H9 (cell line): Measurements from ENCODE around the gene DIP2A. TPM values are rescaled to one million over a fixed set of nuclear protein-coding genes. Genes with fewer than 3 reads are reported as not detected.

ENCODE experiments used
- DNase-seq: peaks from one replicate; pipeline ENCODE4 v3.0.0-alpha.2; 2017
- H2AFZ ChIP-seq: one replicate; pipeline ENCODE4 v1.6.1; 2013; ENCODE audit warnings: mild to moderate bottlenecking, low read length, control low read depth, moderate library complexity
- H2AK5ac ChIP-seq: 2 replicates; pipeline ENCODE4 v1.6.1; 2013; ENCODE audit warnings: low read length, control low read depth, mixed read lengths; ENCODE audit not compliant: insufficient read length
- H2BK120ac ChIP-seq: one replicate; pipeline ENCODE4 v1.6.1; 2013; ENCODE audit warnings: low read depth, mild to moderate bottlenecking, low read length, control low read depth, inconsistent platforms; ENCODE audit not compliant: poor library complexity, severe bottlenecking
- H2BK12ac ChIP-seq: 2 replicates; pipeline ENCODE4 v1.6.1; 2013; ENCODE audit warnings: low read length, control low read depth, mixed read lengths, low read depth; ENCODE audit not compliant: insufficient read length
- H2BK15ac ChIP-seq: 2 replicates; pipeline ENCODE4 v1.6.1; 2013; ENCODE audit warnings: low read depth, low read length, control low read depth
- H2BK20ac ChIP-seq: one replicate; pipeline ENCODE4 v1.6.1; 2013; ENCODE audit warnings: low read depth, mild to moderate bottlenecking, low read length, control low read depth, inconsistent platforms; ENCODE audit not compliant: poor library complexity, severe bottlenecking
- H2BK5ac ChIP-seq: 2 replicates; pipeline ENCODE4 v1.6.1; 2013; ENCODE audit warnings: low read length, control low read depth, mixed read lengths; ENCODE audit not compliant: insufficient read length
- H3K14ac ChIP-seq: 2 replicates; pipeline ENCODE4 v1.6.1; 2013; ENCODE audit warnings: low read length, control low read depth; ENCODE audit not compliant: insufficient read depth
- H3K18ac ChIP-seq: 2 replicates; pipeline ENCODE4 v1.6.1; 2013; ENCODE audit warnings: low read depth, mild to moderate bottlenecking, mixed read lengths, low read length, control low read depth; ENCODE audit not compliant: insufficient read length
- H3K23ac ChIP-seq: 2 replicates; pipeline ENCODE4 v1.6.1; 2013; ENCODE audit warnings: low read length, control low read depth, mixed read lengths, low read depth; ENCODE audit not compliant: insufficient read length
- H3K23me2 ChIP-seq: 2 replicates; pipeline ENCODE4 v1.6.1; 2013; ENCODE audit warnings: low read depth, mild to moderate bottlenecking, mixed read lengths, low read length, control low read depth; ENCODE audit not compliant: insufficient read length, poor library complexity, severe bottlenecking
- H3K27ac ChIP-seq: 2 replicates; pipeline ENCODE4 v1.5.1; 2013; ENCODE audit warnings: low read length, control low read depth, mixed read lengths, low read depth; ENCODE audit not compliant: insufficient read length
- H3K27me3 ChIP-seq: 2 replicates; pipeline ENCODE4 v1.6.1; 2013; ENCODE audit warnings: low read length, control low read depth, inconsistent platforms; ENCODE audit not compliant: insufficient read depth
- H3K4ac ChIP-seq: 2 replicates; pipeline ENCODE4 v1.6.1; 2013; ENCODE audit warnings: low read depth, mild to moderate bottlenecking, control low read depth, inconsistent platforms, low read length, moderate library complexity
- H3K4me1 ChIP-seq: 2 replicates; pipeline ENCODE4 v1.6.1; 2013; ENCODE audit warnings: low read length, control low read depth, inconsistent platforms; ENCODE audit not compliant: insufficient read depth
- H3K4me2 ChIP-seq: 2 replicates; pipeline ENCODE4 v1.6.1; 2013; ENCODE audit warnings: low read length, control low read depth, mixed read lengths; ENCODE audit not compliant: insufficient read length, insufficient read depth
- H3K56ac ChIP-seq: 2 replicates; pipeline ENCODE4 v1.6.1; 2013; ENCODE audit warnings: low read depth, mild to moderate bottlenecking, mixed read lengths, low read length, control low read depth; ENCODE audit not compliant: insufficient read length
- H3K79me1 ChIP-seq: 2 replicates; pipeline ENCODE4 v1.6.1; 2013; ENCODE audit warnings: low read depth, mild to moderate bottlenecking, moderate library complexity, low read length, control low read depth, inconsistent platforms; ENCODE audit not compliant: insufficient read depth, poor library complexity, severe bottlenecking
- H3K79me2 ChIP-seq: 2 replicates; pipeline ENCODE4 v1.6.1; 2013; ENCODE audit warnings: low read length, control low read depth, inconsistent platforms; ENCODE audit not compliant: insufficient read depth
- H3K9ac ChIP-seq: 2 replicates; pipeline ENCODE4 v1.6.1; 2013; ENCODE audit warnings: low read length, control low read depth, mixed read lengths; ENCODE audit not compliant: insufficient read length; ENCODE audit errors: extremely low read depth
- H3K9me3 ChIP-seq: one replicate; pipeline ENCODE4 v1.6.1; 2013; ENCODE audit warnings: low read depth, low read length, inconsistent platforms; ENCODE audit not compliant: control insufficient read depth
- H3T11ph ChIP-seq: one replicate; pipeline ENCODE4 v1.6.1; 2013; ENCODE audit warnings: mild to moderate bottlenecking, low read length, control low read depth, inconsistent platforms
- H4K20me1 ChIP-seq: one replicate; pipeline ENCODE4 v1.6.1; 2013; ENCODE audit not compliant: control insufficient read depth, insufficient read length, insufficient read depth
- H4K5ac ChIP-seq: 2 replicates; pipeline ENCODE4 v1.6.1; 2013; ENCODE audit warnings: low read depth, mild to moderate bottlenecking, mixed read lengths, low read length, control low read depth; ENCODE audit not compliant: insufficient read length
- H4K8ac ChIP-seq: replicated peaks from 2 replicates; pipeline ENCODE4 v1.6.1; 2013; ENCODE audit warnings: low read length, control low read depth, mixed read lengths, low read depth; ENCODE audit not compliant: insufficient read length
- H4K91ac ChIP-seq: 2 replicates; pipeline ENCODE4 v1.6.1; 2013; ENCODE audit warnings: low read depth, mild to moderate bottlenecking, moderate library complexity, mixed read lengths, low read length, control low read depth; ENCODE audit not compliant: insufficient read length
- H3K27ac Mint-ChIP-seq, 3 experiments: 2 replicates in 2 of 3; 3 replicates in 1 of 3; pipeline ENCODE4 v1.8.0; 2020 to 2021; ENCODE audit warnings: mixed read lengths in 3 of 3, mild to moderate bottlenecking in 1 of 3, moderate library complexity in 1 of 3
- H3K27me3 Mint-ChIP-seq: 2 replicates; pipeline ENCODE4 v1.8.0; 2021; ENCODE audit warnings: low read depth, mild to moderate bottlenecking, moderate library complexity, mixed read lengths
- H3K36me3 Mint-ChIP-seq, 3 experiments: 2 replicates in 2 of 3; 3 replicates in 1 of 3; pipeline ENCODE4 v1.8.0; 2020 to 2021; ENCODE audit warnings: low read depth in 3 of 3, mixed read lengths in 3 of 3; ENCODE audit not compliant: insufficient read depth in 1 of 3
- H3K4me1 Mint-ChIP-seq, 2 experiments: 2 replicates each; pipeline ENCODE4 v1.8.0; 2020; ENCODE audit warnings: mixed read lengths in 2 of 2
- H3K4me3 Mint-ChIP-seq, 2 experiments: 2 replicates in 1 of 2; 3 replicates in 1 of 2; pipeline ENCODE4 v1.8.0; 2020 to 2021; ENCODE audit warnings: mild to moderate bottlenecking in 2 of 2, mixed read lengths in 2 of 2, moderate library complexity in 1 of 2
- H3K9me3 Mint-ChIP-seq, 2 experiments: 2 replicates in 1 of 2; 3 replicates in 1 of 2; pipeline ENCODE4 v1.8.0; 2020; ENCODE audit warnings: mild to moderate bottlenecking in 2 of 2, mixed read lengths in 2 of 2, moderate library complexity in 1 of 2
- CTCF ChIP-seq: fragments of 200-600 bp; sonication (generic); conservative IDR thresholded peaks from 3 replicates; pipeline ENCODE4 v1.8.0; 2021; ENCODE audit warnings: antibody characterized with exemption, mild to moderate bottlenecking
- WGBS: extraction: QIAGEN DNeasy Blood & Tissue Kit; methylation state at CpG from one replicate; pipeline ENCODE4 v1.1.7; 2013; ENCODE audit warnings: missing lambda C conversion rate, low lambda C conversion rate, mixed read lengths; ENCODE audit not compliant: insufficient read length; ENCODE audit errors: extremely low coverage; 5-methylcytosine and 5-hydroxymethylcytosine counted together
- total RNA-seq: library from RNA; stranded (reverse); gene quantifications from 2 replicates; pipeline ENCODE4 v1.2.1, GENCODE V29; 2021

Gene DIP2A
- total RNA-seq, 1 experiment from 2014 or later, result 25.2 TPM

- Histone ChIP-seq H2BK15ac (no peak overlapping the region), H3T11ph (no peak overlapping the region), H3K56ac (no peak overlapping the region), H2AFZ (no peak overlapping the region), H3K79me2 (no peaks in the 10 kb centered on the region), H2BK20ac (no peak overlapping the region), H4K8ac (no peak overlapping the region), H3K27ac (no peak overlapping the region), H3K27me3 (no peaks in the 10 kb centered on the region), H3K23me2 (no peaks in the 10 kb centered on the region), H3K4me2 (no peak overlapping the region), H2BK5ac (no peak overlapping the region), H3K79me1 (no peaks in the 10 kb centered on the region), H3K14ac (no peak overlapping the region), H4K20me1 (no peaks in the 10 kb centered on the region), H3K4ac (no peak overlapping the region), H2AK5ac (no peak overlapping the region), H2BK120ac (no peak overlapping the region), H4K5ac (no peak overlapping the region), H2BK12ac (no peak overlapping the region), H3K23ac (no peak overlapping the region), H3K9ac (no peak overlapping the region), H3K18ac (no peak overlapping the region), H3K9me3 (no peaks in the 10 kb centered on the region), H3K4me1 (no peaks in the 10 kb centered on the region), H4K91ac (no peak overlapping the region)
- no peak for TF ChIP-seq CTCF
- H3K27me3 Mint-ChIP-seq, result no peaks in the 10 kb centered on the region
- WGBS, result no CpG with 5 or more reads among the region's 11 CpGs
- no peak overlapping the region for H3K4me3 Mint-ChIP-seq
- DNase-seq, result no peak
- peaks cover 2 to 3% of the 10 kb centered on the region in 2 experiments; a peak in 3 of 4 replicates for H3K4me1 Mint-ChIP-seq
- peaks cover 8 to 74% (median 61%) of the 10 kb centered on the region in 3 experiments; a peak in 6 of 7 replicates for H3K36me3 Mint-ChIP-seq
- H3K9me3 Mint-ChIP-seq, result no peaks in the 10 kb centered on the region
- no peak overlapping the region; a peak in 2 of 7 replicates for H3K27ac Mint-ChIP-seq
Observed at GRCh38 chr21:46538851-46539666, 80.4 kb downstream of the DIP2A start.
